Testis (tissue), 3 donors: ENCODE data around the gene HELZ. TPM values are rescaled to one million over a fixed set of nuclear protein-coding genes. Genes with fewer than 3 reads are reported as not detected.

ENCODE experiments used
- DNase-seq: peaks from one replicate; pipeline ENCODE4 v3.0.0-alpha.2; 2019
- H3K27ac ChIP-seq, 2 donors: fragments of 200-600 bp; sonication (generic); one replicate each; pipeline ENCODE4 v1.5.1; 2019
- H3K27me3 ChIP-seq: fragments of 200-600 bp; sonication (generic); one replicate; pipeline ENCODE4 v1.5.1; 2019
- H3K36me3 ChIP-seq: fragments of 200-600 bp; sonication (generic); one replicate; pipeline ENCODE4 v1.5.1; 2017; ENCODE audit warnings: low read depth; ENCODE audit errors: missing control alignments
- H3K4me1 ChIP-seq: fragments of 200-600 bp; sonication (generic); one replicate; pipeline ENCODE4 v1.5.1; 2019
- H3K4me3 ChIP-seq, 2 donors: fragments of 200-600 bp; sonication (generic); one replicate each; pipeline ENCODE4 v1.5.1; 2017 to 2019
- H3K9me3 ChIP-seq: fragments of 200-600 bp; sonication (generic); one replicate; pipeline ENCODE4 v1.5.1; 2017
- CTCF ChIP-seq, 3 experiments: fragments of 450-650 bp in 2 of 3; fragments of 200-600 bp in 1 of 3; sonication (generic) in 1 of 3; IDR thresholded peaks; one replicate each; pipeline ENCODE4 v1.5.1; 2016 to 2019; ENCODE audit warnings: antibody characterized with exemption in 3 of 3, mild to moderate bottlenecking in 2 of 3, moderate library complexity in 1 of 3
- POLR2A ChIP-seq: fragments of 450-650 bp; IDR thresholded peaks from one replicate; pipeline ENCODE4 v1.6.1; 2017; ENCODE audit warnings: antibody characterized with exemption, mild to moderate bottlenecking, moderate library complexity
- WGBS, 2 donors: methylation state at CpG; one replicate each; pipeline ENCODE4 v1.1.5; 2018; 5-methylcytosine and 5-hydroxymethylcytosine counted together
- intact Hi-C: fragments of 100-400 bp; cut with DNase I; formaldehyde crosslinking; loops from one replicate; pipeline ENCODE4 v1.15.1; 2023; ENCODE audit warnings: low total_unique reads
- polyA plus RNA-seq: library from polyadenylated mRNA; stranded (reverse); fragments of 350-450 nt; fragmentation: Illumina TruSeq; extraction: RNeasy Lipid Tissue Mini Kit (QIAGEN cat#74804); gene quantifications from one replicate; pipeline ENCODE4 v1.2.3, GENCODE V29; 2014; ENCODE audit warnings: low read depth, low replicate concordance; ENCODE audit not compliant: insufficient read depth
- total RNA-seq, 2 donors: library from RNA; depleted of rRNA; stranded (reverse); fragments of >200 nt; gene quantifications; one replicate each; pipeline ENCODE4 v1.2.3, GENCODE V29; 2016

Gene HELZ
- total and polyA plus RNA-seq, 3 donors from 2014 or later = 26.2 to 154 (median 142) TPM

GRCh38 chr17:67055811-67056745, 188.9 kb downstream of the HELZ start:
- Histone ChIP-seq H3K27me3 (no peaks in the 10 kb centered on the region), H3K27ac (no peak overlapping the region), H3K4me3 (no peak overlapping the region), H3K36me3 (no peaks in the 10 kb centered on the region), H3K9me3 (no peaks in the 10 kb centered on the region), H3K4me1 (no peaks in the 10 kb centered on the region)
- DNase-seq = no peak
- 87 to 91% methylated on average over 26 to 29 of the region's 29 CpGs for WGBS, 2 donors
- intact Hi-C loops = no loop called here
- TF ChIP-seq POLR2A (no peak), CTCF (IDR thresholded peaks at IDR 0.05) (no peak)

- no peaks in the 10 kb centered on the region for H3K4me1 ChIP-seq
- no peaks in the 10 kb centered on the region for H3K9me3 ChIP-seq
- H3K36me3 ChIP-seq = no peaks in the 10 kb centered on the region
- intact Hi-C loops = no loop called here
- TF ChIP-seq CTCF (IDR thresholded peaks at IDR 0.05) (no peak), POLR2A (no peak)
- H3K4me3 ChIP-seq = no peak overlapping the region
- H3K27me3 ChIP-seq = no peaks in the 10 kb centered on the region
- WGBS, 2 donors = 88 to 98% methylated on average over 7 to 19 of the region's 19 CpGs
- H3K27ac ChIP-seq = no peak overlapping the region
- no peak for DNase-seq
Observed at GRCh38 chr17:67055041-67055443, 190.0 kb downstream of the HELZ start.

- no peaks in the 10 kb centered on the region for H3K36me3 ChIP-seq
- WGBS, 2 donors = 79 to 83% methylated on average over 5 of the region's 5 CpGs
- no peak for TF ChIP-seq CTCF (IDR thresholded peaks at IDR 0.05)
- H3K27me3 ChIP-seq = no peaks in the 10 kb centered on the region
- no peaks in the 10 kb centered on the region for H3K9me3 ChIP-seq
- H3K4me1 ChIP-seq = no peaks in the 10 kb centered on the region
- no peak overlapping the region for H3K4me3 ChIP-seq
- H3K27ac ChIP-seq = no peak overlapping the region
- DNase-seq = no peak
- intact Hi-C loops = no loop called here
Observed at GRCh38 chr17:67054608-67055007, 190.4 kb downstream of the HELZ start.

GRCh38 chr17:67054011-67054591, 190.9 kb downstream of the HELZ start:
- intact Hi-C loops = no loop called here

More at GRCh38 chr17:67054011-67054591, 190.9 kb downstream of the HELZ start:
- WGBS, 2 donors = 75 to 89% methylated on average over 4 to 19 of the region's 19 CpGs
- H3K27me3 ChIP-seq = no peaks in the 10 kb centered on the region
- no peak for DNase-seq
- no peaks in the 10 kb centered on the region for H3K9me3 ChIP-seq
- no peak for TF ChIP-seq CTCF (IDR thresholded peaks at IDR 0.05)
- TF ChIP-seq POLR2A = no peak
- H3K36me3 ChIP-seq = no peaks in the 10 kb centered on the region
- no peaks in the 10 kb centered on the region for H3K4me1 ChIP-seq
- H3K27ac ChIP-seq = no peak overlapping the region
- H3K4me3 ChIP-seq = no peak overlapping the region
